Upper lobe of left lung (tissue), 6 donors: ENCODE results near the gene GLYATL3. TPM values are rescaled to one million over a fixed set of nuclear protein-coding genes. Genes with fewer than 3 reads are reported as not detected.

ENCODE experiments used
- ATAC-seq, 2 donors: fragments of 200-7000 bp; cut with Tn5 transposase; one replicate each; pipeline ENCODE4 v1.9.1; 2022; ENCODE audit warnings: mild to moderate bottlenecking in 2 of 2, moderate library complexity in 2 of 2; ENCODE audit not compliant: low FRiP score in 2 of 2
- DNase-seq, 2 donors: peaks; one replicate each; pipeline ENCODE4 v3.0.0-alpha.2; 2019 to 2020
- H3K27ac ChIP-seq, 4 donors: fragments of 200-600 bp; sonication (generic); one replicate each; pipeline ENCODE4 v1.5.1; 2016 to 2019
- H3K27me3 ChIP-seq, 4 donors: fragments of 200-600 bp; sonication (generic); one replicate each; pipeline ENCODE4 v1.5.1; 2017 to 2019
- H3K36me3 ChIP-seq, 4 donors: fragments of 200-600 bp; sonication (generic); one replicate each; pipeline ENCODE4 v1.5.1; 2016 to 2019
- H3K4me1 ChIP-seq, 4 donors: fragments of 200-600 bp; sonication (generic); one replicate each; pipeline ENCODE4 v1.5.1; 2018 to 2019
- H3K4me3 ChIP-seq, 4 donors: fragments of 200-600 bp; sonication (generic); one replicate each; pipeline ENCODE4 v1.5.1; 2017 to 2019; ENCODE audit warnings: mild to moderate bottlenecking in 2 of 4, moderate library complexity in 1 of 4
- H3K9me3 ChIP-seq, 4 donors: fragments of 200-600 bp; sonication (generic); one replicate each; pipeline ENCODE4 v1.5.1; 2018 to 2019
- EP300 ChIP-seq, 4 donors: sonication (generic); formaldehyde crosslinking; IDR thresholded peaks; one replicate each; pipeline ENCODE4 v1.5.1; 2017; ENCODE audit warnings: antibody characterized with exemption in 4 of 4, control low read depth in 2 of 4
- POLR2A ChIP-seq, 4 donors: fragments of 450-650 bp; IDR thresholded peaks; one replicate each; pipeline ENCODE4 v1.5.1; 2016 to 2017; ENCODE audit warnings: antibody characterized with exemption in 4 of 4, mild to moderate bottlenecking in 2 of 4
- POLR2AphosphoS5 ChIP-seq, 2 donors: sonication (generic); formaldehyde crosslinking; IDR thresholded peaks; one replicate each; pipeline ENCODE4 v1.5.1; 2017; ENCODE audit warnings: antibody characterized with exemption in 2 of 2
- WGBS, 2 donors: methylation state at CpG; one replicate each; pipeline ENCODE4 v1.1.5; 2017 to 2018; 5-methylcytosine and 5-hydroxymethylcytosine counted together
- total RNA-seq, 6 donors: library from RNA; depleted of rRNA in 4 of 6; stranded (reverse); fragments of >200 nt in 4 of 6; gene quantifications; one replicate each; pipeline versions ENCODE4 v1.1.0 to v1.2.1, GENCODE V29; 2016 to 2021
- TF ChIP-seq, protein P1 (sequence below), 6 experiments: fragments of 450-650 bp in 4 of 6; fragments of 200-600 bp in 2 of 6; sonication (generic) in 2 of 6; IDR thresholded peaks; one replicate each; pipeline ENCODE4 v1.5.1; 2016 to 2019; ENCODE audit warnings: antibody characterized with exemption in 6 of 6
- donor health status: DM: no; HTN: no; CAD: no; lungs with moderate emphysema.
- donor health status: DM: no; HTN: yes; CAD: no; lungs with severe emphysema.

The GLYATL3 gene
- total RNA-seq, 6 donors from 2014 or later: not detected

DNA sequence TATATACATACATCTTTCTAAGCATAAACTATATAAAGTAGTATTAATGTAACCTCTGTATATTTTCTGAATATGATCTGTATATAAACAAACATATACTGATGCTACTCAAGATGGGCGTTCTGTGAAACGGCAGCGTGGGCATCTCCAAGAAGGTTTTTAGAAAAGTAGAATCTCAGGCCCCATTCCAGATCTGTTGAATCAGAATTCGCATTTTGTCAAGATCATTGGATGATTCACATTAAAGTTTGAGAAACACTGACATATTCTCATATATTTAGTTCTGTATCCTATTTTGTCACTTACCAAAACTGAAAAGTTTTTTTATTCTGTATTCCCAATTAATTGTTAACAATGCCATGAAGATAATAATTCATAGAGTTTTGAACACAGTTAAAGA lies 56.2 kb downstream of the GLYATL3 start:
- TF ChIP-seq EP300 (IDR thresholded peaks at IDR 0.05): no peak
- no peak for TF ChIP-seq POLR2AphosphoS5 (IDR thresholded peaks at IDR 0.05)
- TF ChIP-seq POLR2A (IDR thresholded peaks at IDR 0.05): no peak
- TF ChIP-seq, protein P1, sequence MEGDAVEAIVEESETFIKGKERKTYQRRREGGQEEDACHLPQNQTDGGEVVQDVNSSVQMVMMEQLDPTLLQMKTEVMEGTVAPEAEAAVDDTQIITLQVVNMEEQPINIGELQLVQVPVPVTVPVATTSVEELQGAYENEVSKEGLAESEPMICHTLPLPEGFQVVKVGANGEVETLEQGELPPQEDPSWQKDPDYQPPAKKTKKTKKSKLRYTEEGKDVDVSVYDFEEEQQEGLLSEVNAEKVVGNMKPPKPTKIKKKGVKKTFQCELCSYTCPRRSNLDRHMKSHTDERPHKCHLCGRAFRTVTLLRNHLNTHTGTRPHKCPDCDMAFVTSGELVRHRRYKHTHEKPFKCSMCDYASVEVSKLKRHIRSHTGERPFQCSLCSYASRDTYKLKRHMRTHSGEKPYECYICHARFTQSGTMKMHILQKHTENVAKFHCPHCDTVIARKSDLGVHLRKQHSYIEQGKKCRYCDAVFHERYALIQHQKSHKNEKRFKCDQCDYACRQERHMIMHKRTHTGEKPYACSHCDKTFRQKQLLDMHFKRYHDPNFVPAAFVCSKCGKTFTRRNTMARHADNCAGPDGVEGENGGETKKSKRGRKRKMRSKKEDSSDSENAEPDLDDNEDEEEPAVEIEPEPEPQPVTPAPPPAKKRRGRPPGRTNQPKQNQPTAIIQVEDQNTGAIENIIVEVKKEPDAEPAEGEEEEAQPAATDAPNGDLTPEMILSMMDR (IDR thresholded peaks at IDR 0.05): no peak
- Histone ChIP-seq H3K4me1 (peaks cover 6 to 13% (median 10%) of the 10 kb centered on the region in 4 donors), H3K4me3 (no peak overlapping the region), H3K9me3 (no peaks in the 10 kb centered on the region), H3K27ac (no peak overlapping the region), H3K36me3 (no peaks in the 10 kb centered on the region), H3K27me3 (no peaks in the 10 kb centered on the region)
- DNase-seq (no peak), ATAC-seq (no peak)
- 69 to 71% methylated on average over 4 of the region's 4 CpGs for WGBS, 2 donors

DNA sequence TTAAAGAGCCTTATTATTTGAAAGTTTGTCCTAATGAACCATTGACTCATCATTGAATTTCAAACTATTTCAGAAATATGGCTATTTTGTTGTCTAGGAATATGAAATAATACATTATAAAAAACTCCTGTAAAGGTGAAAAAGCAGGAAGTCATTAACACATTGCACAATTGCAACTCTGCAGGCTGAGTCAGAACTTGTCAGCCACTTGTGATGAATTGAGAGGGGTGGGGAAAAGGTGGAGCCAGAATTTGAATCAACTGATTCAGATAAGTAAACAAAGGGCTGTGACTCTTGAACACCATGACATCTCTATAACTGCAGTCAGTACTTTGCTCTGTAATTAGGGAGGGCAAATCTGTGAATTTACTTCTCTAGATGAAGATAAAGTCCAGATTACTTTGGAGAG lies 56.7 kb downstream of the GLYATL3 start:
- Histone ChIP-seq H3K36me3 (no peaks in the 10 kb centered on the region), H3K9me3 (no peaks in the 10 kb centered on the region), H3K4me3 (no peak overlapping the region), H3K27me3 (no peaks in the 10 kb centered on the region), H3K4me1 (peaks cover 1 to 11% (median 5%) of the 10 kb centered on the region in 4 donors), H3K27ac (peak overlapping the region in 3 of 4 donors; percentile 27 to 62 (median 55))
- TF ChIP-seq EP300 (IDR thresholded peaks at IDR 0.05): peak in 1 of 4 donors; percentile 55
- TF ChIP-seq POLR2AphosphoS5 (IDR thresholded peaks at IDR 0.05): no peak
- ATAC-seq (peak; percentile 69 to 89), DNase-seq (peak in 1 of 2 donors; percentile 63)

DNA sequence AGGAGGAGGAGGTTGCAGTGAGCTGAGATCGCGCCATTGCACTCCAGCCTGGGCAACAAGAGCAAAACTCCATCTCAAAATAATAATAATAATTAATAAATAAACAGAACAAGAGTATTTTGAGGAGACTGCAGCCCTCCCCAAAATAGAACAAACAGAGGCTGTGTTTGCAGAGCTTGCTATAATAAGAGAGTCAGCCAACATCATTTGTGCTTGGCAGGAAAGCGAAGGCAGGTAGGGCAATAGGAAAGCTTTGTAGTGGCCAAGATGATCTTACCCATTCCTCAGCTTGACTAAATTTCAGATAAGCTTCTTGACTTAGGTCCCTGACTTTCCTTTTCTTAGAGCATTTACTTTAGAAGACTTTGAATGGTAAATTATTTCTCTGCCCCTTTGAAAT lies 57.5 kb downstream of the GLYATL3 start:
- TF ChIP-seq POLR2A (IDR thresholded peaks at IDR 0.05): no peak
- TF ChIP-seq, protein P1 (IDR thresholded peaks at IDR 0.05): no peak
- TF ChIP-seq EP300 (IDR thresholded peaks at IDR 0.05): no peak
- DNase-seq: no peak
- no peaks in the 10 kb centered on the region for H3K27me3 ChIP-seq
- WGBS, 2 donors: 60 to 74% methylated on average over 3 of the region's 3 CpGs
- no peaks in the 10 kb centered on the region for H3K9me3 ChIP-seq
- H3K4me1 ChIP-seq: peaks cover 0 to 8% (median 0%) of the 10 kb centered on the region in 4 donors
- ATAC-seq: no peak
- no peaks in the 10 kb centered on the region for H3K36me3 ChIP-seq
- H3K4me3 ChIP-seq: no peak overlapping the region
- H3K27ac ChIP-seq: peak overlapping the region in 3 of 4 donors; percentile 27 to 62 (median 55)

DNA sequence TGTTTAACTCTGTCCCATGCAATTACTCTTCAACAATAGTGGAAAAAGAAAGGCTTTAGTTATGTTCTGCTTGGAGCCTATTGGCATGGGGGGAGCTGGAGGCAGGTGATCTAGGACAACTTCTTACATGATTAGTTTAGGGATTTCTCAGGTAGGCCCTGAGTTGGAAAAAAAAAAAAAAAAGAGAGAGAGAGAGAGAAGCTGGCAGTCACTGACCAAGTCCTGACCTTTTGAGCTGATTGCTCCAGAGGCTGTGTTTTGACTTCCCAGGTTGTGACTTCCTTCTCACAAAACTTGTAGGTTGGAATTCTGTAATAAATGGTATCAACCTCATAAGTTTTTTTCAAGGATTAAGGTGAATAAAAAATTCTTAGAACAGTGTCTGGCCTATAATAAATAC lies 58.5 kb downstream of the GLYATL3 start:
- no peaks in the 10 kb centered on the region for H3K27me3 ChIP-seq
- H3K27ac ChIP-seq: no peak overlapping the region
- no peak overlapping the region for H3K4me3 ChIP-seq
- DNase-seq (no peak), ATAC-seq (no peak)
- H3K4me1 ChIP-seq: peaks cover 0 to 8% (median 0%) of the 10 kb centered on the region in 4 donors
- H3K9me3 ChIP-seq: no peaks in the 10 kb centered on the region
- TF ChIP-seq EP300 (IDR thresholded peaks at IDR 0.05) (no peak), POLR2AphosphoS5 (IDR thresholded peaks at IDR 0.05) (no peak), POLR2A (IDR thresholded peaks at IDR 0.05) (no peak)
- TF ChIP-seq, protein P1 (IDR thresholded peaks at IDR 0.05): no peak
- no peaks in the 10 kb centered on the region for H3K36me3 ChIP-seq

DNA sequence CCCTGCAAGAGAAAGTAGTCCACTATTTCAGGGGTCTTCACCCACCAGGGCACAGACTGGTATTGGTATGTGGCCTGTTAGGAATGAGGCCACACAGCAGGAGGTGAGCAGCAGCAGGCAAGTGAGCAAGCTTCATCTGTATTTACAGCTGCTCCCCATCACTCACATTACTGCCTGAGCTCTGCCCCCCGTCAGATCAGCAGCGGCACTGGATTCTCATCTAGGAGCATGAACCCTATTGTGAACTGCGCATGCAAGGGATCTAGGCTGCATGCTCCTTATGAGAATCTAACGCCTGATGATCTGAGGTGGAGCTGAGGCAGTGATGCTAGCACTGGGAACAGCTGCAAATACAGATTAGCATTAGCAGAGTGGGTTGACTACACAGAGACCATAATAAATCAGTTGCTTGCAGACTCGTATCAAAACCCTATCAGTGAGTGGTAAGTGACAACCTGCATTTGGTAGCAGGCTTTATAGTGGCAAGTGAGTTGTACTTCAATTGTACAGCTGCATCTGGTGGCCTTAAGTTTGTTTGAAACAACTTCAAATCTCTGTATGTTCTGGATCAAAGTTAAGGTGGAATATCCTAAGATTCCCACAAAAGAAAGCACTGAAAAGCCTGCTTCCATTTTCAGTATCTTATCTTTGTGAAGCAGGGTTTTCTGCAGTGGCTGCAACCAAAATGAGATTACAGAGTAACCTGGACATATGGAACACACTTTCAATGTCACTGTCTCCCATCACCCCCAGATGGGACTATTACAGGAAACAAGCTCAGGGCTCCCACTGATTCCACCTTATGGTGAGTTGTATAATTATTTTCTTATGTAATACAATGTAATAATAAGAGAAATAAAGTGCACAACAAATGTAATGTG lies 63.5 kb downstream of the GLYATL3 start:
- H3K27me3 ChIP-seq: no peaks in the 10 kb centered on the region
- no peak overlapping the region for H3K27ac ChIP-seq
- 66 to 82% methylated on average over 5 of the region's 5 CpGs for WGBS, 2 donors
- no peak overlapping the region for H3K4me3 ChIP-seq
- TF ChIP-seq, protein P1 (IDR thresholded peaks at IDR 0.05): no peak
- no peak for TF ChIP-seq EP300 (IDR thresholded peaks at IDR 0.05)
- TF ChIP-seq POLR2AphosphoS5 (IDR thresholded peaks at IDR 0.05): no peak
- TF ChIP-seq POLR2A (IDR thresholded peaks at IDR 0.05): no peak
- no peaks in the 10 kb centered on the region for H3K4me1 ChIP-seq
- no peaks in the 10 kb centered on the region for H3K36me3 ChIP-seq
- no peak for DNase-seq
- H3K9me3 ChIP-seq: no peaks in the 10 kb centered on the region
- ATAC-seq: no peak
